ENCODE data around the gene MAP3K15. TPM values are rescaled to one million over a fixed set of nuclear protein-coding genes. Genes with fewer than 3 reads are reported as not detected.

MAP3K15 gene
- total RNA-seq, 4 donors from 2014 or later = not detected

GRCh38 chrX:19517965-19518364 lies 2.7 kb upstream of the MAP3K15 start:
- no peaks in the 10 kb centered on the region for H3K9me3 ChIP-seq
- peaks cover 0 to 17% (median 0%) of the 10 kb centered on the region in 3 donors for H3K4me1 ChIP-seq
- no peak for DNase-seq
- no peak overlapping the region for H3K27ac ChIP-seq
- peaks cover 0 to 36% (median 0%) of the 10 kb centered on the region in 4 donors for H3K27me3 ChIP-seq
- H3K4me3 ChIP-seq = no peak overlapping the region
- intact Hi-C loops (cut with DNase I) = no loop called here
- 58 to 61% methylated on average over 4 of the region's 4 CpGs for WGBS, 2 donors
- H3K36me3 ChIP-seq = no peaks in the 10 kb centered on the region
- no peak for TF ChIP-seq POLR2A (IDR thresholded peaks at IDR 0.05)
- TF ChIP-seq CTCF (IDR thresholded peaks at IDR 0.05) = no peak

- 8 to 48% methylated on average over 10 to 23 of the region's 23 CpGs for WGBS, 2 donors
- H3K27me3 ChIP-seq = peaks cover 0 to 36% (median 0%) of the 10 kb centered on the region in 4 donors
- intact Hi-C loops (cut with DNase I) = no loop called here
- TF ChIP-seq POLR2A (IDR thresholded peaks at IDR 0.05) (no peak), CTCF (IDR thresholded peaks at IDR 0.05) (peak in 1 of 6 experiments; percentile 18)
- H3K36me3 ChIP-seq = no peaks in the 10 kb centered on the region
- H3K9me3 ChIP-seq = peaks cover 0 to 4% (median 0%) of the 10 kb centered on the region in 3 donors
- H3K27ac ChIP-seq = no peak overlapping the region
- peak overlapping the region in 3 of 4 donors; percentile 33 to 59 (median 35) for H3K4me3 ChIP-seq
- peaks cover 0 to 17% (median 0%) of the 10 kb centered on the region in 3 donors for H3K4me1 ChIP-seq
- no peak for DNase-seq
These were observed 352 bp upstream of the MAP3K15 start for GRCh38 chrX:19515615-19516105.

DNA sequence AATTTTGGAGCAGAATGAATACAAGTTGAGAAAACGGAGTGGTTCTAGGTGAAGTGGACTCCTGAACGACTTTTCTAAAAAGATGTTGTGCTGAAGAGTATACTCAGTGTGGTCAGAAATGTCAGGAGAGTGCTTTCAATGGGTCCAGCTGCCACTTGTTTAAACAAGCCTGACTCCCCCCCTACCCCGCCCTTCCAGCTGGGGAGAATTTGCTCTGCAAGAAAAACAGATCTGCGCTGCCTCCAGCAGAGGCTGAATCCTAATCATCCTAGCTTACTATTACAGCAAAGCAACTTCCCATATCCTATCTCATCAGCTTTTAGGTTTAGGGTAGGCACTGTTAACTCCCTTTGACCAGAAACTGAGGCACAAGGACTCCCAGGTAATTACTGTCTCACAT lies 1.9 kb downstream of the MAP3K15 start:
- WGBS, 2 donors = 17 to 33% methylated on average over 4 of the region's 4 CpGs

GRCh38 chrX:19512961-19513360 lies 2.3 kb downstream of the MAP3K15 start:
- intact Hi-C loops (cut with DNase I) = no loop called here
- H3K27me3 ChIP-seq = peaks cover 0 to 28% (median 0%) of the 10 kb centered on the region in 4 donors
- DNase-seq = no peak

More for the DNA sequence above, 1.9 kb downstream of the MAP3K15 start:
- DNase-seq = no peak
- Histone ChIP-seq H3K36me3 (no peaks in the 10 kb centered on the region), H3K4me1 (peaks cover 0 to 17% (median 0%) of the 10 kb centered on the region in 3 donors), H3K9me3 (peaks cover 0 to 4% (median 0%) of the 10 kb centered on the region in 3 donors), H3K4me3 (no peak overlapping the region), H3K27me3 (peaks cover 0 to 30% (median 0%) of the 10 kb centered on the region in 4 donors), H3K27ac (no peak overlapping the region)
- intact Hi-C loops (cut with DNase I) = no loop called here
- TF ChIP-seq POLR2A (IDR thresholded peaks at IDR 0.05) (no peak), CTCF (IDR thresholded peaks at IDR 0.05) (no peak)

More at GRCh38 chrX:19512961-19513360, 2.3 kb downstream of the MAP3K15 start:
- Histone ChIP-seq H3K9me3 (peaks cover 0 to 4% (median 0%) of the 10 kb centered on the region in 3 donors), H3K27ac (no peak overlapping the region), H3K4me3 (no peak overlapping the region), H3K4me1 (peaks cover 0 to 17% (median 0%) of the 10 kb centered on the region in 3 donors), H3K36me3 (no peaks in the 10 kb centered on the region)
- TF ChIP-seq CTCF (IDR thresholded peaks at IDR 0.05) (no peak), POLR2A (IDR thresholded peaks at IDR 0.05) (no peak)
- 25 to 49% methylated on average over 4 to 9 of the region's 9 CpGs for WGBS, 2 donors

Measured in esophagus squamous epithelium (tissue), 5 donors.